Activated CD4-positive, alpha-beta T cell treated with anti-CD3 and anti-CD28 coated beads, Interleukin-2, Interleukin-6, amounts not matched to agents 100 ng/mL and 50 ng/mL, durations not matched to agents 16 hours and 8 hours (primary cell): ENCODE measurements around the gene RNF167.
A peak's percentile ranks its signal among the peaks of the same experiment; 100 is the strongest.
"Not testable (repeated sequence)": the region's sequence is repeated elsewhere in the genome, so short reads cannot be mapped to it uniquely, and the experiment has no call there.

Source experiments
- DNase-seq: peaks from one replicate; pipeline ENCODE4 v3.0.0-alpha.2; 2020

RNF167 gene

DNA sequence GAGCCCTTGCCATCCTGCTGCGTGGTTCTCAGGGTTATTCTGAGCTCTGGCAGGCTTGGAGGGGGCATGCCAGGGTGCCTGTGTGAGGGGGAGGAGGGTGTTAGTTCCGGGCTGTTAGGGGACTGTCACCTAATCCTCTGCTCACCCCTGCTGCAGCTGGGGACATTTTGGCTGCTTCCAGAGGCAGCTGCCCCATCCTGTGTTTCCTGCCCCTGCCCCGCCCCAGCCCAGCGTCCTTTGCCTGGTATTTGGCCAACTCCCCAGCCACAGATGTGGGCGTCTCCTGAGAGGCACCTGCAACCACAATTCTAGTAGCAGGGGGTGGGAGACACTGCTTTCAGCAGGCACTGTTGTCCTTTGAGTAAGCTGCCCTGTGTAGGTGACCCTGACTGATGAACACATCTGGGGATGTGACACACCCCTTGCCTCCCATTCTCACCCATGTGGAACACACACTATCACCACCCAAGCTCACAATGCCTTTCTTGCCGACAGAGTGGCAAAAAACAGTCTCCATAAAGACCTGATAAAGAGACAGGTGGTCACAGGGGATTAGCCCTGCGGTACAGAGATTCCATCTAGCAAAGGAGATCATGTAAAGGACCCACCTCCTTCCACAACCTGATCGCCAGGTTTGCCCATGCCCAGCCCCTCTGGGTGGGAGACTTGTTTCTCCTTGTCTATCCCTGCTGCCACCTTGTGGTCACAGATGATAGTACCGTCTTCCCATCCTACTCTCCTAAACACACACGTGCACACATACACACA is 36.8 kb upstream of the RNF167 start, which contains the start of gene CHRNE:
CHRNE (minus strand) TSS at position 48 of the 768 bp plus-strand sequence; CDS start at position 13, 35 bp downstream.
- DNase-seq = peak; percentile 84

DNA sequence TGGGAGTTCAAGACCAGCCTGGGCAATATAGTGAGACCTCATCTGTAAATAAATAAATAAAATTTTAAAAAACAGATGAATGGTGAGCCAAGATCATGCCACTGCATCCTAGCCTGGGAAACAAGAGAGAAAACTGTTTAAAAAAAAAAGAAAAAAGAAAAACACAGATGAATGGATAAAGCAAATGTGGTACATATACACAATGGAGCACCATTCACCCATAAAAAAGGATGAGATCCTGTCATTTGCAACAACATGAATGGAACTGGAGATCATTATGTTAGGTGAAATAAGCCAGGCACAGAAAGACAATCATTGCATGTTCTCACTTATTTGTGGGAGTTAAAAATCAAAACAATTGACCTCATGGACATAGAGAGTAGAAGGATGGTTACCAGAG is 33.4 kb upstream of the RNF167 start:
- DNase-seq = not testable (repeated sequence)

DNA sequence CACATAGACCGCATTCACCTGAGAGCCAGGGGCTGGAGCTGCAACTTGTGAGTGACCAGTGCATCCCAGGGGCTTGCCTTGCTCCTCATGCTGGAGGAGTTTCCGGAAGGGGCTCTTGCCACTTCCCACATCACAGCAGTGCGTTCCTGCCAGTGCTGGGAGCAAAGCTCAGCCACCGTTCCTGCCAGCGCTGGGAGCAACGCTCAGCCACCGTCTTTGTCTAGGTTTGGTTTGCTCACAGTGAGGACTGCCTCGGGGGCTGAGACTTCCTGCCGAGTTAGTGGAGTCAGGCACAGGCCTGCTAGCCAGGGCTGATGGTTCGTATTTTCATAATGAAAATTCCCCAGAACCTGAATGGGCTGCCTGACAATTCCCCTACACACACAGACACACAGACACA is 31.8 kb upstream of the RNF167 start:
- DNase-seq = peak; percentile 13

DNA sequence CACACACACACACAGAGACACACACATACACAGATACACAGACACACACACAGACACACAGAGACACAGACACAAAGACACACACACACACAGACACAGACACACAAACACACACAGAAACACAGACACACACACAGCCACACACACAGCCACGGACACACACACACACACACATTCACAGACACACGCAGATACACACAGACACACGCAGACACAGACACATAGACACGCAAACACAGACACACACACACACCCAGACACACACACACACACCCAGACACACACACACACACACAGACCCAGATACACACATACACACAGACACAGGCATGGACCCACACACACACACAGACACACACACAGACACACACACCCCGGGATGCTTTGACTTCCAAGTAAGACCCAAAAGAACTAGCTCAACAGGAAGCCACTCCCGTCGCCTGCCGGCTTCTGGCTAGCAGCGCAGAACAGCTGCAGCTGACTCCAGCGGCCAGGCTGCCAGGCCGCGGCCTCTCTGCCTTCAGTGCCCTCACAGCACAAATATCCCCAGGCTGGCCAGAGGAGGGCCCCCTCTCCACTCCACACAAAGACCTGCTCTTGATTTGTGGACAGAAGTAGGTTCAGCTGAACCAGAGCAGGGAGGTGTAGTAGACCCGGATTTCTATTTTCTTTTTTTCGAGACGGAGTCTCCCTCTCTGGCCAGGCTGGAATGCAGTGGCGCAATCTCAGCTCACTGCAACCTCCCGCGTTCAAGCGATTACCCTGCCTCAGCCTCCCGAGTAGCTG is 31.2 kb upstream of the RNF167 start:
- peak; percentile 76 for DNase-seq

DNA sequence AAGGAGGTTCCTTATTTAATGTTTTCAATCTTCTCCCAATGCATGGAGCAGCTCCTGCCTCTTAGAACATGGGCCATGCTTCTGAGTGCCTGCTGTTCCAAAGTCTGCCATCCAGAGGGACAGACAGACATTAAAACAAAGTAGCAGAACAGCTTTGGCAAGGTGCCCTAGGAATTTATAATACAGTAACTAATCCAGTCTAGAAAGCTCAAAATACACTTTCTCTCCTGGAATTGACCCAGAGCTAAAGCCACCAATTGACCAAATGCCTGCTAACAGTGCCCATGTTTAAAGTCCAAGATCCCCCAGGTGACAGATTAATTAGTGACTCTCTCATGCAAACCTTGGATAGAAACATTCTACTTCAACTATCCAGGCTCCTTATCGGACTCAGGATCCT is 26.1 kb upstream of the RNF167 start:
- no peak for DNase-seq

DNA sequence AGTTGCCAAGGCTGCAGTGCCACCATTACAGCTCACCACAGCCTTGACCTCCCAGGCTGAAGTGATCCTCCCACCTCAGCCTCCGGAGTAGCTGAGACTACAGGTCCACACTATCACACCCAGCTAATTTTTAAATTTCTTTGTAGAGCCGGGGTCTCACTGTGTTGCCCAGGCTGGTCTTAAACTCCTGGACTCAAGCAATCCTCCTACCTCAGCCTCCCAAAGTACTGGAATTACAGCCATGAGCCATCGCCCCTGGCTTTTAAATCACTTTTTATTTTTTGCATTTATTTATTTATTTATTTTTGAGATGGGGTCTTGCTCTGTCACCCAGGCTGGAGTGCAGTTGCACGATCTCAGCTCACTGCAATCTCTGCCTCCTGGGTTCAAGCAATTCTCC is 25.5 kb upstream of the RNF167 start:
- DNase-seq = not testable (repeated sequence)

DNA sequence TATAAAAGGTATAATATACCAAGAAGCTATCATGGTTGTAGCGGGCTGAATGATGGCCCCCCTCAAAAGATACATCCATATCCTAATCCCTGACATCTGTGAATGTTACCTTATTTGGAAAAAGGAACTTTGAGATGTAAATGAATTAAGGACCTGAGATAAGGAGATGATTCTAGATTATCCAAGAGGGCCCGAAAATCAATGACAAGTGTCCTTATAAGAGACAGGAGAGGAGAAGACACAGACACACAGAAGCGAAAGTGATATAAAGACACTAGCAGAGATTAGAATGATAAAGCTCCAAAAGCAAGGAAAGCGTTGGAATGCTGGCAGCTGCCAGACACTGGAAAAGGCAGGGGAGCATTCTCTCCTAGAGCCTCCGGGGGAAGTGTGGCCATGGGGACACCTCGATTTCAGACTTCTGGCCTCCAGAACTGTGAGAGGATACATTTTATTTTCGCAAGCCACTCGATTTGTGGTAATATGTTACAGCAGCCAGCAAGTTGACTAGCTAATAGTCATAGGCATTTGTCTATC is 20.5 kb upstream of the RNF167 start:
- no peak for DNase-seq

DNA sequence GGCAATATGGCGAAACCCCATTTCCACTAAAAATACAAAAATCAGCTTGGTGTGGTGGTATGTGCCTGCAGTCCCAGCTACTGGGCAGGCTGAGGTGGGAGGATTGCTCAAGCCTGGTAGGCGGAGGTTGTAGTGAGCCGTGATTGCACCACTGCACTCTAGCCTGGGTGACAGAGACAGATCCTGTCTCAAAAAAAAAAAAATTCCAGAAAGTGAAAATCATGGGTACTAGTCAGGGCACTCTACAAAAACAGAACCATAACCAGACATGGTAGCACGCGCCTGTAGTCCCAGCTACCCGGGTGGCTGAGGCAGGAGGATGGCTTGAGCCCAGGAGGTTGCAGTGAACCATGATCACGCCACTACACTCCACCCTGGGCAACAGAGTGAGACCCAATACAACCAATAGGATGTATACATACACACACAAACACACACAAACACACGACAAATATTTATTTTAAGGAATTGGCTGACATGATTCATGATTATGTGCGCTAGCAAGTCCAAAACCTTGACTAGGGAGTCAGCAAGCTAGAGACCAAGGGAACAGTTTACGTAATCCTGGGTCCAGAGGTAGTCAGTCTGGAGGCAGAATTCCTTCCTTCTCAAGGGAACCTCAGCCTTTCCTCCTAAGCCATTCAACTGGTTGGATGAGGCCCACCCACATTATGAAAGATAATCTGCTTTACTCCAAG is 19.6 kb upstream of the RNF167 start:
- no peak for DNase-seq

DNA sequence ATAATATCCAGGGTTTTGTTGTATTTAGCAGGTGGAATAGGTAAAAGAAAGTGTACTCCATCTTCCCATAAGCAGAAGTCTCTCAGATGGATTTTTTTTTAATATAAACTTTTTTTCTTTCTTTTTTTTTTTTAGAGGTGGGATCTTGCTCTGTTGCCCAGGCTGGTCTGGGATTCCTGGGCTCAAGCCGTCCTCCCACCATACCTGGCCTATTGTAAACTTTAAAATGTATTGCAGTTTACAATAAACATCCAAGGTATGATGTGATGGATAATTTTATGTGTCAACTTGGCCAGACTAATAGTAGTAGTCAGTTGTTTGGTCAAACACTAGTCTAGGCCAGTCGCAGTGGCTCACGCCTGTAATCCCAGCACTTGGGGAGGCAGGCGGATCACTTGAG is 18.7 kb upstream of the RNF167 start:
- no peak for DNase-seq

DNA sequence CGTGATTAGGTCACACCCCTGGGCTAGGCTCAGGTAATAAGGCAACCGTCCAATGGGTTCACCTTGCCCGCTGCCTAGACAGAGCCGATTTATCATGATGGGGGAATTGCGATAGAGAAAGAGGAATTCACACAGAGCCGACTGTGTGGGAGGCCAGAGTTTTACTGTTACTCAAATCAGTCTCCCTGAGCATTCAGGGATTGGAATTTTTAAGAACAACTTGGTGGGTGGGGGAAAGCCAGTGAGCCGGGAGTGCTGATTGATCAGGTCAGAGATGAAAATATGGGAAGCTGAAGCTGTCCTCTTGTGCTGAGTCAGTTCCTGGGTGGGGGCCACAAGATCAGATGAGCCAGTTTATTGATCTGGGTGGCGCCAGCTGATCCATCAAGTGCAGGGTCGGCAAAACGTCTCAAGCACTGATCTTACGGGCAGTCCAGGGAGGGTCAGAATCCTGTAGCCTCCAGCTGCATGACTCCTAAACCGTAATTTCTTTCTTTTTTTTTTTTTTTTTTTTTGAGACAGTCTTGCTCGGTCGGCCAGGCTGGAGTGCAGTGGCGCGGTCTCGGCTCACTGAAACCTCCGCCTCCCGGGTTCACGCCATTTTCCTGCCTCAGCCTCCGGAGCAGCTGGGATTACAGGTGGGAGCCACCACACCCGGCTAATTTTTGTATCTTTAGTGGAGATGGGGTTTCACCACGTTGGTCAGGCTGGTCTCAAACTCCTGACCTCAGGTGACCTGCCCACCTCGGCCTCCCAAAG is 13.3 kb upstream of the RNF167 start:
- DNase-seq = not testable (repeated sequence)

DNA sequence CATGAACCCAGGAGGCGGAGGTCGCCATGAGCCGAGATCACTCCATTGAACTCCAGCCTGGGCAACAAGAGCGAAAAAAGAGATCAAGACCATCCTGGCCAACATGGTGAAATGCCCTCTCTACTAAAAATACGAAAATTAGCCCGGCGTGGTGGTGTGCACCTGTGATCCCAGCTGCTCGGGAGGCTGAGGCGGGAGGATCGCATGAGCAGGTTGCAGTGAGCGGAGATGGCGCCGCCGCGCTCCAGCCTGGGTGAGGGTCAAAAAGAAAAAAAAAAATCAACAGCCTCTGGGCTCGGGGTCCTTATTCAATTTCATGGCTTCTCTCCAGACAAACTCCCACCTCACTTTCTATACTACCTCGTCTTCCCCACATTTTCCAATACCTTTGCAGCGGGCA is 11.2 kb upstream of the RNF167 start:
- no peak for DNase-seq

DNA sequence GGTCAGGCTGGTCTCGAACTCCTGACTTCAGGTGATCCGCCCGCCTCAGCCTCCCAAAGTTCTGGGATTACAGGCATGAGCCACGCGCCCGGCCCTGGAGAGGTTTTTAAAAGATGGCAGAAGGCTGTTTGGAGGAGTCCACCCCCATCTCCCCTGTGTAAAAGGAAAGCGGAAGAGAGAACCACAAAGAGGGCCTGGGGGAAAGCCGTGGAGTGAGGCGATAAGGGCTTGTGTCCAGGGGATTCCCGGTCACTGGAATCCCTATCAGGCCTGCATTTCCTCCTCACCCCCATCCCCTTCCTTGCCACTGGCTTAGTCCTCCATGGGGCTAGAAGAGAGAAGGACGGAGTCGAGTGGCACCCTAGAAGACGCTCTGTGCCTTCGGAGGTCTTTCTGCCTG is 8.1 kb upstream of the RNF167 start, which contains the start of gene GP1BA:
GP1BA (plus strand) TSS at position 315 of the 400 bp plus-strand sequence. CDS start 328 bp downstream, outside the sequence.
- no peak for DNase-seq

DNA sequence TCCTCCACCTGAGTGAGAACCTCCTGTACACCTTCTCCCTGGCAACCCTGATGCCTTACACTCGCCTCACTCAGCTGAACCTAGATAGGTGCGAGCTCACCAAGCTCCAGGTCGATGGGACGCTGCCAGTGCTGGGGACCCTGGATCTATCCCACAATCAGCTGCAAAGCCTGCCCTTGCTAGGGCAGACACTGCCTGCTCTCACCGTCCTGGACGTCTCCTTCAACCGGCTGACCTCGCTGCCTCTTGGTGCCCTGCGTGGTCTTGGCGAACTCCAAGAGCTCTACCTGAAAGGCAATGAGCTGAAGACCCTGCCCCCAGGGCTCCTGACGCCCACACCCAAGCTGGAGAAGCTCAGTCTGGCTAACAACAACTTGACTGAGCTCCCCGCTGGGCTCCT is 7.3 kb upstream of the RNF167 start:
- DNase-seq = no peak

DNA sequence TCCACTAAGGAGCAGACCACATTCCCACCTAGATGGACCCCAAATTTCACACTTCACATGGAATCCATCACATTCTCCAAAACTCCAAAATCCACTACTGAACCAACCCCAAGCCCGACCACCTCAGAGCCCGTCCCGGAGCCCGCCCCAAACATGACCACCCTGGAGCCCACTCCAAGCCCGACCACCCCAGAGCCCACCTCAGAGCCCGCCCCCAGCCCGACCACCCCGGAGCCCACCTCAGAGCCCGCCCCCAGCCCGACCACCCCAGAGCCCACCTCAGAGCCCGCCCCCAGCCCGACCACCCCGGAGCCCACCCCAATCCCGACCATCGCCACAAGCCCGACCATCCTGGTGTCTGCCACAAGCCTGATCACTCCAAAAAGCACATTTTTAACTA is 6.4 kb upstream of the RNF167 start:
- no peak for DNase-seq

DNA sequence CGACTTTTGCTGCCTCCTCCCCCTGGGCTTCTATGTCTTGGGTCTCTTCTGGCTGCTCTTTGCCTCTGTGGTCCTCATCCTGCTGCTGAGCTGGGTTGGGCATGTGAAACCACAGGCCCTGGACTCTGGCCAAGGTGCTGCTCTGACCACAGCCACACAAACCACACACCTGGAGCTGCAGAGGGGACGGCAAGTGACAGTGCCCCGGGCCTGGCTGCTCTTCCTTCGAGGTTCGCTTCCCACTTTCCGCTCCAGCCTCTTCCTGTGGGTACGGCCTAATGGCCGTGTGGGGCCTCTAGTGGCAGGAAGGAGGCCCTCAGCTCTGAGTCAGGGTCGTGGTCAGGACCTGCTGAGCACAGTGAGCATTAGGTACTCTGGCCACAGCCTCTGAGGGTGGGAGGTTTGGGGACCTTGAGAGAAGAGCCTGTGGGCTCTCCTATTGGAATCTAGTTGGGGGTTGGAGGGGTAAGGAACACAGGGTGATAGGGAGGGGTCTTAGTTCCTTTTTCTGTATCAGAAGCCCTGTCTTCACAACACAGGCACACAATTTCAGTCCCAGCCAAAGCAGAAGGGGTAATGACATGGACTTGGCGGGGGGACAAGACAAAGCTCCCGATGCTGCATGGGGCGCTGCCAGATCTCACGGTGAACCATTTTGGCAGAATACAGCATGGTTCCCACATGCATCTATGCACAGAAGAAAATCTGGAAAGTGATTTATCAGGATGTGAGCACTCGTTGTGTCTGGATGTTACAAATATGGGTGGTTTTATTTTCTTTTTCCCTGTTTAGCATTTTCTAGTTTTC is 5.7 kb upstream of the RNF167 start:
- peak; percentile 32 for DNase-seq

DNA sequence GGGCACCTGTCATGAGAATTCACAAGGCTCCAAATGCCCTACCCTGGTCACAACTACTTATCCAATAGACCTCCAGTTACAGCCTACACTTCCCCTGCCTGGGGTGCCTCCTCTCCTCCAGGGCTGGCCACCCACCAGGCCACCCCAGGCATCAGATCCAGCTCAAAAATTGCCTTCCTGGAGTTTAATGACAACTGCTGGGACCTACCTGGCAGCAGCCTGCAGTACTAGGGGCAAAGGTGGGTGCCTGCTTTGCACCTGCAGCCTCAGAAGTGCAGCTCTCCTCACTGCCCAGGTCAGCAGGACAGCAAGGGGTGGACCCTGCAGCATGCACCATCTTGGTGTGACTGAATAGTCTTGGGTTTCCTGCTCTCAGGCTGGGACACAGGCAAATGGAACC is 4.4 kb upstream of the RNF167 start:
- DNase-seq = no peak

DNA sequence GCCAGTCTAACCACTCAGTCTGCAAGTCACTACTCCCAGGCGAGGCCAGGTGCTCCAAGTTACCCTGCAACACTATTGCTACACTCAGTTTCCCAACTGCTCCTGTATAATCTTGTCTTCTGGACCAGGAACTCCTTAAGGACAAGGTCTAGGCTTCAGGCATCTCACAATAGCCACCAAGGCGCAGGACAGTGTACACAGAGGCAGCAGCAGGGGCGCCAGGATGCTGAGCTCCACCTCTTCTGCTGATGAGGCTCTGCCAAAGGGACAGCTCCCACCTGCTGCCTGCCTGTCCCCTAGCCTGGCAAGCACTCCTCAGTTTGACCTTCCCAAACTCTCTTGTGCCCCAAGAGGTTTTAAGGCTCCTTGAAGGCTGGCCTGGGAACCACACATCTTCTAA is 3.6 kb upstream of the RNF167 start:
- no peak for DNase-seq

DNA sequence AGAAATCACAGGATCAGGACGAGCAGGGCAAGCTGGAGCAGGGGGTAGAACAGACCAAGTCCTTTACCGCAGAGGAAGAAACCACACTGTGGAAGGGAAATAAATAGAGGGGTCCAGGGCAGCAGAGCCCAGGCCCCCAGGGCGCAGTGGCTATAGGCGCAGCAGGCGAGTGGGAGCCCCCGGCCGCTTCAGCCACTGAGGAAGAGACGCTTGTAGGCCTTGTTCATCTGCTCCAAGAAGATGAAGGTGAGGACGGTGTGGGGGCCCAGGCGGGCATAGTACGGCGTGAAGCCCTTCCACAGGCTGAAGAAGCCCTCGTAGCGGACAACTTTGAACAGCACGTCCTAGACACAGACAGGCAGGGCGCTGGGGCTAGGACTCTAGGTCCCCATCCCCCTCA is 2.5 kb upstream of the RNF167 start:
- DNase-seq = no peak

DNA sequence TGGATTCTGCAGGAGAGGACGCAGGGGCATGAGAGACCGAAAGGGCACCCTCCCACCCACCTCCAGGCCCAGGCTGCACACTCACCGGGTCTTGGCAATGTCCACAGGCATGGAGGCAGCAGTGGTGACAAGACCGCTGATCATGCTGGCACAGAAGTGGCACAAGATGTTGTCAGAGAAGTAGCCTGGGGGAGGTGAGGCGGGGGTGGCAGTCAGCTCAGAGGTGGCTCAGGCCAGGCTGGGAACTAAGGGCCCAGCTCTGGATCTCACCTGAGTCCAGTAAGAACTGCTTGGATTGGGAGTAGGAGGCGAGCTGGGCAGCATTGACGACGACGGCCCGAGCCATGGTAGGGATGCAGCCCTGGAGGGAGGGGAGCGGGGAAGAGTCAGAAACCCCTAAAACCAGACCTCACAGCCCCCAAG is 2.0 kb upstream of the RNF167 start:
- DNase-seq = no peak

DNA sequence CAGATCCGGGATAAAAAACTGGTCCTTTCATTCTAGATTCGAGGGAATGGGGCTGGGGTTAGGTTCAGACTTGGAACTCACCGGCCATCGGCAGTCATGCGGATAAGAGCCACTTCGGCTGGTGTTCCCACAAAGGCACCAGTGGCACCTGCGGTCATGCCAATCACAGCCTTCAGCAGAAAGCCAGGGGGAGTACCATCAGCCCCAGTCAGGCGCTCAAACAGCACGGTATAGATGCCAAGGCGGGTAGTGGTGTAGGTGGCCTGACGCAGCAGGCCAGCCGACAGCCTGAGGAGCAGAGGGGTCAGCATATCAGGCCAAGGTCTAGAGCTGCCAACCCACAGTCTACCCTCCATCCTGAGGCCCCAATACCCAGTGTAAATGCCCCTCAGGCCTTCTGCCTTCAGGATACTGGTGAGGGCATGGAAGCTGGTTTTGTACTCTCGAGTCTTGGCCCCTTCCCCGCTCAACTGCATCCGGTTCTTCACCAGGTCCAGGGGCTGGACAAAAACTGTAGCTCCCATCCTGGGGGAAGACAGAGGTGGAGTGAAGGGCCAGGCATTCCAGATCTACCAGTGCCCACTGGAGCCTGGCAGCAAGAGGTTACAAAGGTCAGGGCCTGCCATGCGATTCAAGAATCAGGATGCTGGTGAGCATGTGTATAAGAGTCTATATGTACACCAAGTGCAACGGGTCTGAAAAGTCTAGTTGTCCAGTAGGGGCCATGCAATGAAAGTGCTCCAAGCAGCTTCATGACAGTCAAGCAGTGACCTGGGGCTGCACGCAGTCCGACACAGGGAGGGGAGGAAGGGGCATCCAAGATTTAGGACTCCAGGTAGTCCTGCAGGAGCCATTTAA is 1.2 kb upstream of the RNF167 start:
- DNase-seq = peak; percentile 22

DNA sequence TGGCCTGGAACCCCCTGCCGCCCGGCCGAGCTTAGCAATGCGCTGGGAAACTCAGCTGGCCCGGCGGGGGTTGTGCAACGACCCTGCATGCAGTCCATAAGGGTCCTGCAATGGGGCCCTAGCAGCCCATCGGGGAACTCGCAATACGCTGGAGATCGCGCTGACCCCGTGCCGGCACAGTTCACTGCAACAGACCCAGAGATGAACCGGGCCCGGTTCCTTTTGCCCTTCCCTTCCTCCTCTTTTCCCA is 597 bp upstream of the RNF167 start:
- DNase-seq = no peak
